GM10248 (cell line): ENCODE measurements around the gene ZMIZ1.

Experiments
- CTCF ChIA-PET: fragments of 300-600 bp; sonication (Branson Sonifier 250); formaldehyde crosslinking; extraction: SDS; loops from one replicate; lab custom pipeline; 2021; ENCODE audit warnings: antibody characterized with exemption; lab: Yijun Ruan, JAX
- POLR2A ChIA-PET: fragments of 350-650 bp; sonication (Branson Sonifier 250); formaldehyde crosslinking; extraction: SDS; loops from one replicate; lab custom pipeline; 2020; ENCODE audit warnings: antibody characterized with exemption; lab: Yijun Ruan, JAX
- DNase-seq: peaks from one replicate; pipeline ENCODE4 v3.0.0; 2012; ENCODE audit errors: extremely low spot score
- CTCF ChIP-seq: IDR thresholded peaks from 2 replicates; pipeline ENCODE4 v1.5.1; 2012; ENCODE audit warnings: mild to moderate bottlenecking, low read depth; ENCODE audit errors: extremely low read depth, missing control alignments, control extremely low read depth

Gene ZMIZ1

GRCh38 chr10:79026341-79026761 lies 42.4 kb upstream of the ZMIZ1 start:
- ChIA-PET POLR2A (interaction anchor here (0.6 kb wide), 1 partner anchor 820 kb away, joined by 5 read pairs; no protein-coding TSS in a partner anchor), CTCF (interaction anchor here (0.8 kb wide), 1 partner anchor 11 kb away, joined by 3 read pairs; no protein-coding TSS in a partner anchor)
- no peak for DNase-seq
- no peak for TF ChIP-seq CTCF

- ChIA-PET POLR2A (interaction anchor here (0.6 kb wide), 1 partner anchor 820 kb away, joined by 5 read pairs; no protein-coding TSS in a partner anchor), CTCF (interaction anchor here (0.8 kb wide), 1 partner anchor 11 kb away, joined by 3 read pairs; no protein-coding TSS in a partner anchor)
- DNase-seq, result no peak
- no peak for TF ChIP-seq CTCF
Observed at GRCh38 chr10:79026806-79027146, 42.0 kb upstream of the ZMIZ1 start.

GRCh38 chr10:79027147-79028055 lies 41.4 kb upstream of the ZMIZ1 start:
- POLR2A ChIA-PET, result no interaction called here
- TF ChIP-seq CTCF, result no peak
- CTCF ChIA-PET, result interaction anchor here (0.8 to 1.8 kb wide), 4 partner anchors 10 to 168 kb away, joined by 3 to 5 read pairs (median 5); no protein-coding TSS in a partner anchor
- DNase-seq, result no peak

GRCh38 chr10:79028056-79028430 lies 40.7 kb upstream of the ZMIZ1 start:
- no peak for DNase-seq
- POLR2A ChIA-PET, result no interaction called here
- CTCF ChIA-PET, result interaction anchor here (0.9 to 1.8 kb wide), 4 partner anchors 9 to 167 kb away, joined by 3 to 5 read pairs (median 5); no protein-coding TSS in a partner anchor
- no peak for TF ChIP-seq CTCF

GRCh38 chr10:79028451-79029010 lies 40.2 kb upstream of the ZMIZ1 start:
- TF ChIP-seq CTCF, result no peak
- ChIA-PET CTCF (interaction anchor here (0.9 to 1.8 kb wide), 4 partner anchors 8 to 167 kb away, joined by 3 to 5 read pairs (median 5); no protein-coding TSS in a partner anchor), POLR2A (no interaction called here)
- no peak for DNase-seq
